COLO829 (cell line): ENCODE results near the gene NUDT1.

Experiments used
- DNase-seq: peaks from one replicate; pipeline ENCODE4 v3.0.0; 2012; ENCODE audit warnings: low spot score

The NUDT1 gene

DNA sequence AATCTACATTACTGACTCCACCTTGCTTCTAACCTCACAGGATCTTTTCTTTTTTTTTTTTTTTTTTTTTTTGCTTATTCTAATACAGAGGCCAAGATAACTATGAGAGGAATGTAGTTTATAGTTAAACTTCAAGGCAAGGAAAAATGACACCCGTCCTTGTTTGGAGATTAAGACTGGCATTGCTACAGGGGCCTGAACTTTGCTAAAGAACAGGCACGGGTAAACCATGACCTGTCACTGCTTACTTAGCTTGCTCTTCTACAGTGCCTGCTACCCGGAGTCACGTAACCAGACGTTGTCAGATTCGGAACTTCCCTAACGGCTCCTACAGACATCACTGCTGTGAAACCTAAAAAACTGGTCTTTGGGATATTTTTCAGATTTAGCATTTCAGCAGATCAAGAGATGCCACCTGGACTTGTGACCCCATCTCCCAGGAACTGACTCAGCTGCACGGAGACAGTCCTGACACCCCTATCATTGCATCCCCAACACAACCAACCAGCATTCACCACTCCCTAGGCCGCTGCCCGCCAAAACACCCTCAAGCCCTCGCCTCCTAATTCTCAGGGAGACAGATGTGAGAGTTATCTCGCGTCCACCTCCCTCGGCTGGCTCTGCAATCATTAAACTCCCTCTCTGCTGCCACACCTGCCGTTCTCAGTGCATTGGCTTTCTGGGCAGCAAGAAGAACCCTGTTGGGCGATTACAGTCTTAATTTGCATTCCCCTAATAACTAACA lies 36.8 kb upstream of the NUDT1 start:
- DNase-seq: no peak

DNA sequence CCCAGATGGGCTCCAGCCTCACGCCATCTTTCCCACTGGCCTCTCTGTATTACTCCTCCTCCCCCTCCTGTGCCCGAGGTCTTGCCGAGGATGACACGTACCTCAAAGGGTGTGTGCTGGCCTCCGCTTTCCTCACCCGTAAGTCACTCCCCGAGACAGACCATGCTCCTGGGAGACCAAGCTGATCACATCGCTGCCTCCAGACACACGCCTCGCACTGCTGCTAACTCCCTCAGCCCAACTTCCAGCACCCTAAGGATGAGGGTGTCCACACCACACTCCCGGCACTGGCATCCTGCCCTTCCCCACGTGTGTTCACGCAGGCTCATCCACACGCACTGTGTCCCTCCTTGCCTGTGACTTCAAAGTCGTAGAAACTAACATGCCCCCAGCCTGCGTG lies 33.3 kb upstream of the NUDT1 start:
- DNase-seq: no peak

DNA sequence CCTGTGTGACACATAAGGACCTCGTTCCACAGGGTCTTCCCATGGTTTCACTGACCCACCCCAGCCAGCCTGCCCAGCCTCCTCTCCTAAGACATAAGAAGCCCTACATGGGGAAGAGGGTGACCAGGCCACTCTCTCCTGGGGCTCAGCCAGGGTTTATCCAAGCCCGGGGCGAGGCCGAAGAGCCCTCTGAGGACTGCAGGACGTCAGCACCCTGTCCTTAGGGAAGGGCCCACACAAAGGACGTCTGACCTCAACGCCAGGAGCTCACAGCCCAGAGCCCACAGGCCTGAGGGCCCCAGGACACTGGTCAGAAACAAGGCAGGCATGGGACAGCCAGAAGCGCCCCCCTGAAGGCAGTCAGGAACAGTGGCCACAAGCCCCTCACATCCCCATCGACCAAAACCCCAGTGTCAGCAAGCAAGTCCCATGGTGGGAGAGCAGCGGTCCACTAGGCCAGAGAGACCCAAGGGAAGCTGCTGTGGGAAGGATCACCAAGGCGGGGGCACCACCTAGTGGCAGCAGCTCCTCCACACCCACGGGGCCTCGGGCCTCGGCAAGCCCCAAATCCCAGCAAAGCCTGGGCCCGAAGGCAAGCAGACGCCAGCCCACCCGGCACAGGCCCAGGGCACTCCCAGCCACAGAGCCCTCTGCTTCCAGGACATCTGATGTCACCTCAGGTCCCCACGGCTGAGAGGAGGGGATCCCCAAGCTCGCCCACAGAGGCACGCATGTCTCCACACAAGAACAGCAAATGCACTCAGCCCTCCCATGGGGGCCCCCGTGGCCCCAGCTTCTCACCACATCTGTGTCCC lies 32.7 kb upstream of the NUDT1 start:
- peak; percentile 50 for DNase-seq

DNA sequence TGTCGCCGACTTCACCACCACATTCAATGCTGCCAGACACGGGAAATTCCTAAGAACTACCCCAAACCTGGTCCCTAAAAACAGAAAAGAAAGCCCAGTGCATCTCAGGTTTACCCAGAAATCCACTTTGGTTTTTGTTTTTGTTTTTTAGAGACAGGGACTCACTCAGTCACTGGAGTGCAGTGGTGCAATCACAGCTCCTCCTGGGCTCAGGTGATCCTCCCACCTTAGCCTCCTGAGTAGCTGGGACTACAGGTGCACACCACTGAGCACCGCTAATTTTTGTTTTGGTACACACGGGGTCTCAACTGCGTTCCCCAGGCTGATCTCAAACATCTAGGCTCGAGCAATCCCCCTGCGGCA lies 32.1 kb upstream of the NUDT1 start:
- no peak for DNase-seq

DNA sequence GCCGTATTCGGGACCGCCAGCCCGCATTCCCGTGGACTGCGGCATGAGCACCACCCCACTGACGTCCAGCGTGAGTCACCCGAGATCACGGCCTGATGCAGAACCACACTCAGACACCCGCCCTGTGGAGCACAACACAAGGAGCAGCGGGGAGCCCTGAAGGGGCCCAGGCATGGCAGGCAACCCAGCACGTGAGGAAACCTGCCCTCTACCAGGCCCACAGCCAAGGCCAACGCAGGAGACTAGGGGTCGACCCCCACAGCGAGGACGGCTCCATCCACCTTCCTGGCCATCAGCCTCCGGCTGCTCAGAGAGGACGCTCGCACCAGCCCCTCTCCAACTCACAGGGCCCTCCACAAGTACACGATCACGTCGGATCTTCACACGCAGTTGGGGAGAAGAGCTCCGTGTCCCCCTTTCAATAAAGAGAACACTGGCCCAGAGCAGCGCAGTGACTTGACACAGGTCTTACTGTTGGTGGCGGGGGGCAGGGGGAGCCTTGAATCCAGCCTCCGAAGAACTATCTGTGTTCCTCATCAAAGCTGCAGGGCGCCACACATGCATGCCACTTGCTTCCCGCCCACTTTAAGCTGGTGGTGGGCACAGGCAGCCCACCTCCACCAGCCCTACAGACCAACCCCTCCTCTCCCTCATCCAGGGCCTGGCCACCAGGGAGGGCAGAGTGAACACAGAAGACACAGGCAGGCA lies 31.3 kb upstream of the NUDT1 start:
- DNase-seq: no peak

DNA sequence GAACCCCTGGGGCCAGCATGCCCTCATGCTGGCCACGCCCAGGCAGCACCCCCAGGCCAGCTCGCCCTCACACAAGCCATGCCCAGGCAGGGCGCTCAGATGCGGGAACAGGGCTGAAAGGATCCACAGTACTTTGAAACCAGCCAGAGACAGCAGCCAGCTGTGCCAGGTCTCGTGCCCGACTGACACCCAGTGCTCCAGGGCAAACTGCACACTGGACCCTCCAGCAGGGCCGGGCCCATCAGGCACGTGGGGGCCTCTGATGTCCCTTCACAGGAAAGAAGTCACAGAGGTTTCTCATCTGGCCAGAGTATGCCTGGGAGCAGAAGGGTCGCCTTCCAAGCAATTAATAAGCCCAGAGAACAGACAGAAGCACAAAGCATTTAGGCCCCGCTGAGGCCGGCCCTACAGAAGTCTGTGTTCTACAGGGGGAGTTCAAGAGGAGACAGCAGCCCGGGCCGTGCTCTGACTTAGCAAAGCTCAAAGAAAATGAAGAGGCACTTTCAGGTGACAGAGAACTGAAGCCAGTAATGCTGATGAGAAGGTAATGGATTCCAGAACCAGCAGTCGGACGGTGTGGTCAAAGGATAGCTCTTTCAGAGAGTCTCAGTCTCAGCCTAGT lies 30.7 kb upstream of the NUDT1 start:
- no peak for DNase-seq

DNA sequence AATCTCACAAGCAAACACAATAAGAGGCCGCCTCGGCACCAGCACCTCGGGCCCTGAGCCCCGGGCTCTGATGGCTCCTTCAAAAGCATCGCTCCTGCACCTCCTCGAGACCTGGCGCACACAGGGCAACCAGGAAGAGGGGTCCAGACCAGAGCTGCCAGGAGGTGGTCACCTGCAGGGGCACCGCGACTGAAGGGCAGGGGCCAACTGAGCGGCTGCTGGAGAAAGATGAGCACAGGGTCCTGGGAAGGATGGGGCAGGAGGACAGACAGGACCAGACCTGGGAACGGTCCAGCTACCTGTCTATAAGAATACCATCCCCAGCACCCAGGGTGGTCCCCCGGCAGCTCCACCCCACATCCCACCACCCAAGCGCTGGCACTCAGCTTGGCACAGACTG lies 30.1 kb upstream of the NUDT1 start:
- DNase-seq: no peak

DNA sequence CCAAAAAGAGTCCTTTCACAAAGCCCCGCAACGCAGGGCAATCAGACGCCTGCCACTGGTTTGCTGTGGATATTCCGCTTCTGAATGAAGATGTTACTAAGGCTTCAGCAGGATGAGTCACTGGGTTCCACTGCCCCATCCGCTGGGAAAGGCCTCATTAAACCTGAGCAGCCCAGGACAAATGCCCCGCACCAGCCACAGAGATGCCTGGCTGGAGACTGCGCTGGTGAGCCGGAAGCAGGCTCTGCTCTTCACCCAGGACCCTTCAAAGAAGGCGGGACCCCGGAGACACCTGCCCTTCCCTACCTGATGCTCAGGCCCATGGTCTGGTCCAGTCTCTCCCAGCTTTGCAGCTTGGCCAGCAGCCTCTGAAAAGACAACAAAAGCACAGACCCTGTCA lies 29.1 kb upstream of the NUDT1 start:
- no peak for DNase-seq

DNA sequence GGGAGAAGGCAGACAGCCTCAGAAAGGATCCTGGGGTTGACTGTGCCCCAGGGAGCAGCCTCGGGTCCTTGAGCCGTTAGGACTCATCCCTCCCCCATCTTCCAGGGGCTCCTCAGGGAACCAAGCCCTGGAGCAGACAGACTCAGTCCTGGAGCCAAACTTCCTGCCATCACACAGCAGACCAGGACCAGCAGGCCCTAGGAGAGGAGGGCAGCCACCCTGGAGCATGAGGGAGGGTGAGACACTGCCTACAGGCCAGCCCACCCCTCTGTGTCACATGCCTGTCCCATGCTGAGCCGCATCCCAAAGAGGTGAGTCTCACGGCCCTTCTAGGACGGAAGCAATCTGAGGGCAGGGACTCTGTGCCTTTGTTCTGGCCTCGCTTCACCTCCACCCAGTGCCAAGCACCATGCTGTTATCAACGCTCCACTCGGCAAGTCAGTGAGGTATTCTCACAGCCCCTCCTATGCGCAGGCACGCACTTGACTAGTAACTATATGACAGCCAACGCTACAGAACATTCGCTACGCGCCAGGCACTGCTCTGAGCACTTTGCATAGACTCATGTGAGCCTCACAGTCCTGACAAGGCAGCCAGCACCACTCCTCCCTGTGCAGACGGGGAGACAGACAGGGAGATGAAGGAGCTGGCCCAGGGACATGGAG lies 28.3 kb upstream of the NUDT1 start:
- no peak for DNase-seq

DNA sequence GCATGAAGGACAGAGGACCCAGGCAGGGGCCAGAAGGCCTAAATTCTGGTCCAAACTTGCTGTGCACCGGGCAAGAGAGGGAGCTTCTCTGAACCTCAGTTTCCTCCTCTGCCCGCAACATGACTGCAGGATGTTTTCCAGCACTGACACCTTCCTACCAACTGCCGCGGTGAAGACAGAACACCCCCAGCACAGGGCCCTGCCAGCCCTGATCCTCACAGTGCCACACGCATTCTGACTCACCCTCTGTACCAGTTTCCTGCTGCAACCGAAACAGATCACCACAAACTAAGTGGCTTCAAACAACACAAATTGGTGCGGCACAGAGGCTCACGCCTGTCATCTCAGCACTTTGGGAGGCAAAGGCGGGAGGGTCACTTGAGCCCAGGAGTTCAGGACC lies 27.4 kb upstream of the NUDT1 start:
- no peak for DNase-seq

DNA sequence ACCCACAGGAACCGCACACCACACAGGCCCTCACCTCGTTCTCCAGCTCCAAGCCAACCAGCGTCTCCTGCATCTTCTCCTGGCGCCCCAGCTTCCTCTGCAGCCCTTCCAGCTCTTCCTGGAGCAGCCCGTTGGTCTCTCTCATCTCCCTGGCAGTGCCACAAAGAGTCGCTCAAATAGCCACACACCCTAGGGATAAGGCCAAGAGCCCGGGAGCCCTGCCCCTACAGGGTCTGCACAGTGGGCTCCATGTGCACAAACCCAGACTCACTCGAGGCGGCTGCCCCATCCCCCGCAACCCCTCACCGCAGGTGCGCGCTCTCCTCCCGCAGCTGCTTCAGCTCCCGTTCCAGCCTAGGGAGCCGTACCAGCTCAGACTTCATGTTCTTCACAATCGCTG lies 26.2 kb upstream of the NUDT1 start:
- DNase-seq: no peak

DNA sequence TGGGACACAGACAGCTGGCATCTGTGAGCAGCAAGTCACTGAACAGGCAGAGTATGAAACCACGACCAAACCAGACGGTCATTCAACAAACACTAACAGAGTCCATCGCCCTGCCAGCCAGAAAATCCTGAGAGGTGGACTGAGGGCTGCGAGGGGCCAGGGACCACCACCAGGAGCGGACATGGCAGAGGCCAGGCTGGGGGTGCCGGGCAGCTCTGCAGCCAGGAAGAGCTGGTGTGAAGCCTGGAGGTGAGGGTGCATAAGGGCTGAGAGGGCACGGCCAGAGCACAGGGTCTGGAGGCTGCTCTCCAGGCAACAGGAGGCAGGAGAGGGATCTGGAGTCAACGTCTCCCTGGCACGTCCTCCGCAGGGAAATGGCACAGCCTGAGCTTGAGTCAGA lies 24.8 kb upstream of the NUDT1 start:
- DNase-seq: no peak

DNA sequence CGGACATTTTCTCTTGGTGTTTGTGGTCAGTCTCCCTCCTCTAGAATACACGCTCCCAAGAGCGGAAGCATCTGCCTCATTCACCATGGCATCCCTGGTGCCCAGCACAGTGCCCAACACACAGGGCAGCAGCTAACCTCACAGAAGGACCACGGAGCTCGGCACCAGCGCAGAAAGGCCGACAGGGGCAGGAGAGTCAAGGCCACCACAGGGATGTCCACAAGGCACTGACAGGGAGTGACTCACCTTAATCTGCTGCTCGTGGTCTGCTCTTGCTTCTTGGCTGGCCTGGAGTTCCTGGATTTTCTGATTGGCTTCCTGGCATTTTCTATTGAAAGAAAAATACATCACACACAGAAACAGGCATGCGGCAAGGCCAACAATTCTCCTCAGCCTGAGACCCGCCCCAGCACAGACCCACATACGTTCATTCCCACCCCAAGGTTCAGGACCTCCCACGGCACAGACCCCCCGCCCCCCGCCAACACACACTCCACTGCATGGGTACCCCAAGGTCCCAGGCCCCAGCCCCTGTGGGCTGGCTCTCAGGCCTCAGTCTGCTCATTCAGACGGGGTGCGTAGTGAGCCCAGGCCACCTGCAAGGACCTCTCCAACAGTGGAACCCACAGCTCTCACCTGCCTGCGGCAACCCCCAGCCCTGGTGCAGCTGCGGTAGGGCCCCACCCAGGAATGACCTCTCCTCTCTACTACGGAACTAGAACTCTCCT lies 24.1 kb upstream of the NUDT1 start:
- DNase-seq: no peak

DNA sequence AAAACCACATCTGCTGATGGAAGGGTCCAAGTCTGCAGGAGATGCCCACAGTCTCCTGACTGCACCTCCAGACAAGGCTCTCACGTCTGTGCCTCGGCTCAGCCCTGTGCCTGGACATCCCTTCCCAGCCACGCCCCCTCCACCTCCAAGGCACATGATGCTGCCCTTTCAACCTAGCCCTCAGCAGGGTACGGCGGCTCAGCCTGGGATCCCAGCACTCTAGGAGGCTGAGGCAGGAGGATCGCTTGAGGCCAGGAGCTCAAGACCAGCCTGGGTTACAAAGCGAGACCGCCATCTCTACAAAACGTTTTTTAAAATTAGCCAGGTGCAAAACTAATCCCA lies 23.6 kb upstream of the NUDT1 start:
- DNase-seq: no peak

DNA sequence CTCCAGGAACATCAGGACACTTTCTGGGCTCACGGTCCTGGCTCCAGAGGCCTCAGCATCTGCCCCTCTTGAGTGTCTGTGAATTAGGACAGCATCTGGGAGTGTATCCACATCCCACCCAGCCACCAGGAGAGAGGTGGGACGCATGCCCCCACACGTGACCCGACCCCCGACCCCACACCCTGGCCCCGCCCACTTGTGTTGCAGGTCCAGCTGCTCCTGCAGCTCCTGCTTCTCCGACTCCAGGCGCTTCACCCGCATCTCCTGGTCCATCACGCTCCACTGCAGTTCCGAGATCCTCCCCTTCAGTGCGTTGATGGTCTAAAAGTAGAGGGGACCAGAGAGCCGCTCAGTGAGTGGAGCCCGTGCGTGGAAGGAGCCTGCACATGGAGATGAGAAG lies 22.9 kb upstream of the NUDT1 start:
- no peak for DNase-seq

DNA sequence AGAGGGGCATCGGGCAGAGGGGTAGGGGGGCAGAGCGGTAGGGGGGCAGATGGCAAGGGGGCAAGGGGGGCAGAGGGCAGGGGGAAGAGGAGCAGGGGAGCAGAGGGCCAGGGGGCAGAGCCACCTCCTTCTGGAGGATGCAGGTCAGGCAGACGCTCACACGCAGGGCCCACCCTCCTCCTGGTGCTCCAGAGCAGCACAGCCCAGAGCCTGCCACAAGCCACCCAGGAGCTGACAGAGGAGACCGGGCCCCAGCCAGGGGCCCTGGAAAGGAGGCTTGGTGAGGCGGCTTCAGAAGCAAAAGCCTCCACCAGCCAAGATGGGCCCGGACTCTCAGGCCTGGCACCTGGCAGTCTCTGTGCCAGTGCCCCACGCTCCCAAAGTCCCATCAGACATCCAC lies 22.4 kb upstream of the NUDT1 start:
- DNase-seq: no peak

DNA sequence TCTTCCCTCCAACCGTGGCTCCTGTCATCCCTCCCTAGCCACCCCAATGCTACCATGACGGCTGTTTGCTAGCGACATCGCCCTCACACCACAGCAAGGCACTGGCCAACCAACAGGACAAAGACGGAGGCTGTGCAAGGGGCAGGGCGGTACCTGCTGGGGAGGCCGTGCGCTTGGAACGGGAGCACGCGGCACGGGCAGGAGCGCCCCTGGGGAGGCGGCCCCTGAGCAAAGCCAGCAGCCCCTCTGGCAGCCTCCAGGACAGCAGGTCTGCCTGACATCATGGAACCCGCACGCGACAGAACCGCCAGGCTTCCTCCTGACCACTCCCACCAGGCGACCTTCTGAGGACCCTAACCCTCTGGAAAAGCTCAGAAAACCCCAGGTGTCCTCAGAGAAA lies 22.0 kb upstream of the NUDT1 start:
- no peak for DNase-seq

DNA sequence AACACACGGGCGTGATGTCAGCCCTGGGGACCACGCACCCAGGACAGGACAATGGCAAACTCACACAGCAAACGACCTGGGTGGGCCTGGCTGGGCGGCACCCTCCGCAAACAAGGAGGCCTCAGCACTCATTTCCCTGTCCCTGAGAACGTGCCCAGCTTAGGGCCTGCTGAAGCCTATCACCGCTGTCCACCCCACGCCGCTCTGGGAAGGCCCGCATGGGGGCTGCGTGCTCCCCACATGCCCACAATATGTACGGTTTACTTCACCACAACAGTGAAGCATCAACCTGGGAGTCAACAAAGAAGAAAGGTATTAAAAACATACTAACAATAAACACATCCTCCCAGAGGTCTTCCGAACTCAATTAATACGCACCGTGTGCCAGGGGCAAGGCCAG lies 21.5 kb upstream of the NUDT1 start:
- DNase-seq: no peak

DNA sequence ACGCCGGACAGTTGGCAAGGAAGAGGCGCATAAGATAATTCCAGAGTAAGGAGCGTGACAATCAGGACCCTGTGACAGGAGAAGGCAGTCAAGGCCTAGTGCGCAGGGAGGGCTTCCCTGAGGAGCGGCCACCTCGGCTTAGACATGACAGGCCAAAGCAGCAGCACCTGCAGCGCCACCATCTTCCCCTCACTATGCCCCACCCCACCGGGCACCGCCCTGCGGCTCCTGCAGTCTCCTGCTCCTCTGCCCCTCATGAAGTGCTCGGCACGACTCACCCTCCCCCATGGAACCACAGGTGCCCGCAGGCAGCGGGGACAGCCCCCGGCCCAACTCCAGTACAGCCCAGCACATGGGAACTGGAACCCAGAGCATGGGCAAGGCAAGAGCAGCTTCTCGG lies 21.1 kb upstream of the NUDT1 start:
- DNase-seq: no peak

DNA sequence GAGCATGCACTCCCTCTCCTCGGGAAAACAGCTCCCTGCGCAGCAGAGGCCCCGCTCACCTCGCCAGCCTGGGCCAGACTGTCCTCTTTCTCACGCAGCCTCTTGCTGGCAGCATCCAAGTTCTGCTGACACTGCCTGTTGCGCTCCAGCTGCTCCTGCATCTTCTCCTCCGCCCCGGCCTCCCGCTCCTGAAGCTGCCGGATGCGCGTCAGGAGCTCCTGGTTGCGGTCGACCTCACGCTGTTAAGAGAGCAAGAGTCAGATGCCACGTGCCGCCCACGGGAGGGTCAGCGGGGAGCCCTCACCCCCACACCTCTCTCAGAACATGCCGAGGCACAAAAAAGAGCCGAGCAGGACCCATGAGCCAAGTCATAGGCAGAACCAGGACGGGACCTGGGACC lies 19.5 kb upstream of the NUDT1 start:
- no peak for DNase-seq

DNA sequence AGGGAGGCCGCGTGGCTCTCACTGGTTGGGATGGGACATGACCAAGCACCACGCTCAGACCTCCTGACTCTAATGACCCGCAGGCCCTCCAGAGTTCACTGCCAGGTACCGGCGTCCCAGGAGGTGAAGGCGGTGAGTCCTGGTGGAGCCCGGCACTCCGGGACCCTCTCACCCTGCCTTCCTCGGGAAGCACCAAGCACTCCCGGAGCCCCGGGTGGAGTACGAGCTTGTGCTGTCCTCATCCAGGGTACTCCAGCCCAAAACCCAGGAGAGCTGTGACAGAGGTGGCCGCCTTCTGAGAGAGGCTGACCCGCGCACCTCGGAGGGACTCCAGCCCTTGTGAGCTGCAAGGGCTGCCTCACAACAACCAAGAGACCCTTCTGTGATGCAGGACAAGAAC lies 18.7 kb upstream of the NUDT1 start:
- no peak for DNase-seq

DNA sequence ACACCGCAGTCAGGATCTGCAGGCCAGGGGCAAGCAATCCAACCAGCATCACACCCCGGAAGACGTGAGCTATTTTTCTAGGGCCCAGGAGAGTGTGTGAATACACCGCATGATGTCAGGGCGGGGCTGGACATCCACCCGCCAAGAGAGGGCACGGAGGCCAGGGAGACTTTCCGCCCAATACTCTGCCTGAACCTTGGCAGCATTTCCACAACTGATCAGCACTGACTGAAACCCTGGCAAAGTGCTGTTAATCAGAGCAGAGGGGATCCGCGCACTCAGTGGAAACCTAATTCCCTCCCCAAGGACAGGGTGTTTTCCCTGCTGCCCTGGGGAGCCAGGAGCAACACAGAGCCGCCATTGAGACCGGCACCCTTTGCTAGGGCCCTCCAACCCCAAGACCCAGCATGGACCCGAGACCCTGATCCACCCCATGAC lies 17.5 kb upstream of the NUDT1 start:
- DNase-seq: no peak
